Right lobe of liver (tissue), 4 donors: ENCODE data around the gene RPTOR.

Source experiments
- CTCF ChIP-seq, 4 donors: fragments of 200-600 bp in 3 of 4; fragments of 450-650 bp in 1 of 4; IDR thresholded peaks; one replicate each; pipeline versions ENCODE4 v1.5.1 to v1.8.0; 2016 to 2022; ENCODE audit warnings: antibody characterized with exemption in 4 of 4, mild to moderate bottlenecking in 2 of 4
- POLR2A ChIP-seq: fragments of 450-650 bp; IDR thresholded peaks from one replicate; pipeline ENCODE4 v1.6.1; 2017; ENCODE audit warnings: antibody characterized with exemption, mild to moderate bottlenecking
- donor health status: DM: no; HTN: no; CAD: no.
- donor health status: DM: no; HTN: no; CAD: no.
- donor health status: DM: no; HTN: yes; CAD: no.

GRCh38 chr17:80786470-80786869 is 241.8 kb downstream of the RPTOR start:
- TF ChIP-seq POLR2A = no peak
- no peak for TF ChIP-seq CTCF (IDR thresholded peaks at IDR 0.05)
